ENCODE measurements around the gene OSBPL3. TPM values are rescaled to one million over a fixed set of nuclear protein-coding genes. Genes with fewer than 3 reads are reported as not detected.

OSBPL3 gene
- polyA plus RNA-seq, 3 donors, result 2.6 to 9.2 (median 3.7) TPM

GRCh38 chr7:24858108-24858977 lies 121.6 kb downstream of the OSBPL3 start:
- no peak for TF ChIP-seq CTCF (IDR thresholded peaks at IDR 0.05)
- H3K27ac Mint-ChIP-seq, result no peak overlapping the region
- peaks cover 23 to 32% of the 10 kb centered on the region in 2 donors for H3K36me3 Mint-ChIP-seq
- Histone ChIP-seq H3K4me2 (replicated peaks; ENCODE audit: extremely low read depth, low read length, poor library complexity, severe bottlenecking) (no peak overlapping the region), H3K9me3 (replicated peaks in 1 of 2; ENCODE audit: control insufficient read depth in 1 of 2, insufficient read depth in 1 of 2, low read length in 2 of 2) (no peaks in the 10 kb centered on the region), H3K79me2 (ENCODE audit: insufficient read depth, low read length) (no peaks in the 10 kb centered on the region), H3K9ac (ENCODE audit: insufficient read depth, low read length, poor library complexity, severe bottlenecking) (no peak overlapping the region), H3K27ac (ENCODE audit: low read depth in 1 of 2, low read length in 2 of 2) (no peak overlapping the region), H3K27me3 (ENCODE audit: control insufficient read depth in 2 of 2, insufficient read depth in 2 of 2, low read length in 2 of 2) (no peaks in the 10 kb centered on the region), H3K4me1 (ENCODE audit: control insufficient read depth in 1 of 2, insufficient read depth in 2 of 2, low read length in 2 of 2) (peaks cover 3 to 5% of the 10 kb centered on the region in 2 donors), H3K36me3 (replicated peaks in 1 of 2; ENCODE audit: control insufficient read depth in 1 of 2, insufficient read depth in 2 of 2, low read length in 2 of 2) (peaks cover 0 to 7% of the 10 kb centered on the region in 2 donors), H2AFZ (ENCODE audit: insufficient read depth, low read depth, low read length, poor library complexity, severe bottlenecking) (no peak overlapping the region), H3K4me3 (replicated peaks in 1 of 3; ENCODE audit: low read depth in 2 of 3, low read length in 3 of 3) (no peak overlapping the region), H4K20me1 (ENCODE audit: insufficient read depth, low read length) (no peaks in the 10 kb centered on the region)
- intact Hi-C loops (cut with micrococcal nuclease), result no loop called here
- DNase-seq, result no peak
- WGBS (ENCODE audit: insufficient coverage), result 38% methylated on average over 2 of the region's 4 CpGs
- no peaks in the 10 kb centered on the region for H3K9me3 Mint-ChIP-seq
- peaks cover 0 to 2% (median 0%) of the 10 kb centered on the region in 3 donors for H3K27me3 Mint-ChIP-seq (ENCODE audit: low read depth in 3 of 3)
- peaks cover 10% of the 10 kb centered on the region for H3K4me1 Mint-ChIP-seq
- no peak overlapping the region for H3K4me3 Mint-ChIP-seq

GRCh38 chr7:24857623-24858022 lies 122.4 kb downstream of the OSBPL3 start:
- Mint-ChIP-seq H3K27ac (no peak overlapping the region), H3K4me1 (peaks cover 5% of the 10 kb centered on the region), H3K36me3 (peaks cover 18 to 28% of the 10 kb centered on the region in 2 donors), H3K9me3 (no peaks in the 10 kb centered on the region), H3K27me3 (ENCODE audit: low read depth in 3 of 3) (peaks cover 0 to 2% (median 0%) of the 10 kb centered on the region in 3 donors), H3K4me3 (no peak overlapping the region)
- Histone ChIP-seq H3K79me2 (ENCODE audit: insufficient read depth, low read length) (no peaks in the 10 kb centered on the region), H3K9ac (ENCODE audit: insufficient read depth, low read length, poor library complexity, severe bottlenecking) (no peak overlapping the region), H3K27me3 (ENCODE audit: control insufficient read depth in 2 of 2, insufficient read depth in 2 of 2, low read length in 2 of 2) (no peaks in the 10 kb centered on the region), H3K4me1 (ENCODE audit: control insufficient read depth in 1 of 2, insufficient read depth in 2 of 2, low read length in 2 of 2) (no peaks in the 10 kb centered on the region), H3K9me3 (replicated peaks in 1 of 2; ENCODE audit: control insufficient read depth in 1 of 2, insufficient read depth in 1 of 2, low read length in 2 of 2) (no peaks in the 10 kb centered on the region), H3K36me3 (replicated peaks in 1 of 2; ENCODE audit: control insufficient read depth in 1 of 2, insufficient read depth in 2 of 2, low read length in 2 of 2) (peaks cover 0 to 7% of the 10 kb centered on the region in 2 donors), H3K4me2 (replicated peaks; ENCODE audit: extremely low read depth, low read length, poor library complexity, severe bottlenecking) (no peak overlapping the region), H2AFZ (ENCODE audit: insufficient read depth, low read depth, low read length, poor library complexity, severe bottlenecking) (no peak overlapping the region), H4K20me1 (ENCODE audit: insufficient read depth, low read length) (no peaks in the 10 kb centered on the region), H3K4me3 (replicated peaks in 1 of 3; ENCODE audit: low read depth in 2 of 3, low read length in 3 of 3) (no peak overlapping the region), H3K27ac (ENCODE audit: low read depth in 1 of 2, low read length in 2 of 2) (no peak overlapping the region)
- no peak for TF ChIP-seq CTCF (IDR thresholded peaks at IDR 0.05)
- intact Hi-C loops (cut with micrococcal nuclease), result no loop called here
- no peak for DNase-seq
